HG03175 (cell line): ENCODE measurements around the gene KIF1B.
"Not testable (repeated sequence)": the region's sequence is repeated elsewhere in the genome, so short reads cannot be mapped to it uniquely, and the experiment has no call there.

Experiments
- ATAC-seq: cut with Tn5 transposase; IDR thresholded peaks from one replicate; pipeline ENCODE4 v1.9.1; 2021; ENCODE audit warnings: mild to moderate bottlenecking, moderate library complexity; ENCODE audit not compliant: unreplicated experiment

KIF1B gene

GRCh38 chr1:10324627-10325026, 114.3 kb downstream of the KIF1B start:
- ATAC-seq: no peak

- no peak for ATAC-seq
These were observed 115.2 kb downstream of the KIF1B start for GRCh38 chr1:10325521-10325920.

GRCh38 chr1:10326251-10326650, 115.9 kb downstream of the KIF1B start:
- no peak for ATAC-seq

- ATAC-seq: no peak
These were observed 118.0 kb downstream of the KIF1B start for GRCh38 chr1:10328180-10328963.

GRCh38 chr1:10337436-10337835, 127.1 kb downstream of the KIF1B start:
- ATAC-seq: no peak

GRCh38 chr1:10338047-10338446, 127.7 kb downstream of the KIF1B start:
- no peak for ATAC-seq

- ATAC-seq: no peak
These were observed 128.2 kb downstream of the KIF1B start for GRCh38 chr1:10338611-10339010.

GRCh38 chr1:10339036-10339567, 128.7 kb downstream of the KIF1B start:
- no peak for ATAC-seq

- ATAC-seq: no peak
These were observed 129.4 kb downstream of the KIF1B start for GRCh38 chr1:10339815-10340214.

- no peak for ATAC-seq
These were observed 130.7 kb downstream of the KIF1B start for GRCh38 chr1:10340930-10341590.

GRCh38 chr1:10347109-10347508, 136.7 kb downstream of the KIF1B start:
- no peak for ATAC-seq

- ATAC-seq: no peak
These were observed 142.9 kb downstream of the KIF1B start for GRCh38 chr1:10353282-10353681.

GRCh38 chr1:10353693-10354092, 143.3 kb downstream of the KIF1B start:
- ATAC-seq: no peak

- ATAC-seq: no peak
These were observed 149.7 kb downstream of the KIF1B start for GRCh38 chr1:10360045-10360444.

- ATAC-seq: no peak
These were observed 151.1 kb downstream of the KIF1B start for GRCh38 chr1:10361515-10361914.

- no peak for ATAC-seq
These were observed 157.8 kb downstream of the KIF1B start for GRCh38 chr1:10368194-10368593.

- no peak for ATAC-seq
These were observed 164.1 kb downstream of the KIF1B start for GRCh38 chr1:10374442-10374860.

GRCh38 chr1:10377365-10378029, 167.1 kb downstream of the KIF1B start:
- ATAC-seq: not testable (repeated sequence)

GRCh38 chr1:10378081-10378841, 167.9 kb downstream of the KIF1B start:
- ATAC-seq: no peak

- ATAC-seq: no peak
These were observed 168.8 kb downstream of the KIF1B start for GRCh38 chr1:10379101-10379620.

- ATAC-seq: no peak
These were observed 169.3 kb downstream of the KIF1B start for GRCh38 chr1:10379676-10380075.
